Thyroid gland (tissue), 4 donors: ENCODE measurements around the gene ANKRD53. TPM values are rescaled to one million over a fixed set of nuclear protein-coding genes. Genes with fewer than 3 reads are reported as not detected.

Experiments used
- DNase-seq, 2 donors: peaks; one replicate each; pipeline ENCODE4 v3.0.0-alpha.2; 2019
- H3K27ac ChIP-seq, 3 donors: fragments of 200-600 bp; sonication (generic); 1 replicate in 2 of 3; 2 replicates in 1 of 3; pipeline ENCODE4 v1.5.1; 2016 to 2019; ENCODE audit warnings: mild to moderate bottlenecking in 1 of 3, moderate library complexity in 1 of 3
- H3K27me3 ChIP-seq: fragments of 200-600 bp; sonication (generic); one replicate; pipeline ENCODE4 v1.5.1; 2019
- H3K36me3 ChIP-seq, 2 donors: fragments of 200-600 bp; sonication (generic); one replicate each; pipeline ENCODE4 v1.5.1; 2016 to 2019
- H3K4me1 ChIP-seq, 2 donors: fragments of 200-600 bp; sonication (generic); one replicate each; pipeline ENCODE4 v1.5.1; 2017 to 2019
- H3K4me3 ChIP-seq, 3 donors: fragments of 200-600 bp; sonication (generic); replicated peaks in 1 of 3; 1 replicate in 2 of 3; 2 replicates in 1 of 3; pipeline ENCODE4 v1.5.1; 2016; ENCODE audit warnings: mild to moderate bottlenecking in 1 of 3
- H3K9me3 ChIP-seq: fragments of 200-600 bp; sonication (generic); one replicate; pipeline ENCODE4 v1.5.1; 2017
- CTCF ChIP-seq, 6 experiments: fragments of 200-600 bp in 3 of 6; fragments of 450-650 bp in 3 of 6; sonication (generic) in 3 of 6; IDR thresholded peaks; one replicate each; pipeline ENCODE4 v1.5.1; 2016 to 2019; ENCODE audit warnings: antibody characterized with exemption in 6 of 6, mild to moderate bottlenecking in 2 of 6, inconsistent platforms in 1 of 6, moderate library complexity in 1 of 6
- POLR2A ChIP-seq, 2 donors: fragments of 450-650 bp; IDR thresholded peaks; one replicate each; pipeline ENCODE4 v1.6.1; 2017; ENCODE audit warnings: antibody characterized with exemption in 2 of 2, mild to moderate bottlenecking in 2 of 2, moderate library complexity in 1 of 2
- WGBS, 2 donors: methylation state at CpG; one replicate each; pipeline ENCODE4 v1.1.5; 2017; 5-methylcytosine and 5-hydroxymethylcytosine counted together
- intact Hi-C: fragments of 100-400 bp; cut with DNase I; formaldehyde crosslinking; loops from one replicate; pipeline ENCODE4 v1.15.1; 2023
- total RNA-seq, 4 donors: library from RNA; depleted of rRNA; stranded (reverse); fragments of >200 nt; gene quantifications; one replicate each; pipeline ENCODE4 v1.2.3, GENCODE V29; 2016

The ANKRD53 gene
- total RNA-seq, 4 donors from 2014 or later: 1.5 to 4.3 (median 2.7) TPM

DNA sequence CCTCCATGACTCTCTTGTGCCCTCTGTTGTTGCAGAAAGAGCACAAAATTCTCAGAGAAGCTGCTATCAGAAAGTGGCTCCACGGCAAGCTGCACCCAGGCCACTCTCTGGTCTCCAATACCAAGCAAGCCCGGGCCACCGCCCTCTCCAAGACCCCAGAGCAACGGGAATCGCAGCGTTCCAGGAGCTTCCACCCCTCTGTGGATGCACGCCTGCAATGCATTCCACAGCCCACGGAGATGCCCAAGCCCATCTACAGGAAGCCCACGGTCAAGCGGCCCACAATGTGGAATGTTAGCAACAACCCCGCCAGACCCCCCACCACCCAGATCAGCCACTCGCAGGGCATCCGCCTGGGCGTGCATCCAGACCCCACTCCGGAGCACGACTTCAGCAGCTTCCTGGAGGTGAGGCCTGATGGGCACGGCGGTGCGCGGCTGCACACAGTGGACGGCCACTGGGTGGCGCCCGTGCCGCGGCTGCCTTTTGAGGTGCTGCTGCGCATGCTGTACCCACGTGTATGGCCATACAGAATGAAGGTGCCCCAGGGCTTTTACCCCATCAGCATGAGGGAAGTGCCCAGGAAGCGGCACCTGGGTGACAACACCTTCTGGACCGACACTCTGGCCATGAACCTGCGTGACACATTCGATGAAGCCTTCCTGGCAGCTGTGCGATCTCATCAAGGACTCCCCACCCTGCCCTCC lies 6.3 kb downstream of the ANKRD53 start:
- peak; percentile 24 to 74 (median 50) for TF ChIP-seq CTCF (IDR thresholded peaks at IDR 0.05)
- TF ChIP-seq POLR2A (IDR thresholded peaks at IDR 0.05): no peak
- no peak overlapping the region for H3K4me3 ChIP-seq
- no peak overlapping the region for H3K27ac ChIP-seq
- WGBS, 2 donors: 51 to 52% methylated on average over 15 to 26 of the region's 32 CpGs
- H3K9me3 ChIP-seq: no peaks in the 10 kb centered on the region
- H3K27me3 ChIP-seq: no peaks in the 10 kb centered on the region
- intact Hi-C loops: no loop called here
- peaks cover 8 to 12% of the 10 kb centered on the region in 2 donors for H3K4me1 ChIP-seq
- H3K36me3 ChIP-seq: peaks cover 14 to 17% of the 10 kb centered on the region in 2 donors
- DNase-seq: peak; percentile 53 to 59

GRCh38 chr2:70985283-70985688 lies 6.9 kb downstream of the ANKRD53 start:
- DNase-seq: no peak
- Histone ChIP-seq H3K9me3 (no peaks in the 10 kb centered on the region), H3K36me3 (peaks cover 14 to 22% of the 10 kb centered on the region in 2 donors), H3K27ac (no peak overlapping the region), H3K27me3 (no peaks in the 10 kb centered on the region), H3K4me1 (peaks cover 8 to 12% of the 10 kb centered on the region in 2 donors), H3K4me3 (no peak overlapping the region)
- no peak for TF ChIP-seq CTCF (IDR thresholded peaks at IDR 0.05)
- no peak for TF ChIP-seq POLR2A (IDR thresholded peaks at IDR 0.05)
- WGBS, 2 donors: 80 to 88% methylated on average over 4 to 5 of the region's 5 CpGs
- intact Hi-C loops: no loop called here

DNA sequence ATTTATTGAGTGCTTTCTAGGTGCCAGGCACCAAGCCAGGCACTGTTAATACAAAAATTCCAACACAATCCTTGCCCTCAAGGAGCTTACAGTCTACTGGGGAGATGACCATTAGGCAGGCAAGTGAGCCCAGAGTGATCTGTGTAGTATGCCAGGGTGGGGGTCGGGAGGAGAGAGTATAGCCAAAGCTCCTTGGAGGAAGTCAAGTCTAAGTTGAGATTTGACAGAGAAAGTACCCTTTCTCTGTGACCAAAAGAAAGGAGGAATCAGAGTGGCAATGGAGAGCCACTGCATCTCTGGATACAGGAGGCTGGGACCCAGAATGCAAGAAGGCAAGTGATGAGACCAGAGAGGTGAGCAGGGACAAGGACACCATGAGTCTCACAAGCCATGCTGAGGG lies 7.5 kb downstream of the ANKRD53 start:
- H3K27ac ChIP-seq: no peak overlapping the region
- WGBS, 2 donors: 90 to 93% methylated on average over 1 of the region's 1 CpG
- no peak overlapping the region for H3K4me3 ChIP-seq
- intact Hi-C loops: no loop called here
- no peak for DNase-seq
- H3K9me3 ChIP-seq: no peaks in the 10 kb centered on the region
- no peak for TF ChIP-seq CTCF (IDR thresholded peaks at IDR 0.05)
- no peak for TF ChIP-seq POLR2A (IDR thresholded peaks at IDR 0.05)
- H3K27me3 ChIP-seq: no peaks in the 10 kb centered on the region
- H3K36me3 ChIP-seq: peaks cover 14 to 28% of the 10 kb centered on the region in 2 donors
- peaks cover 8 to 12% of the 10 kb centered on the region in 2 donors for H3K4me1 ChIP-seq

DNA sequence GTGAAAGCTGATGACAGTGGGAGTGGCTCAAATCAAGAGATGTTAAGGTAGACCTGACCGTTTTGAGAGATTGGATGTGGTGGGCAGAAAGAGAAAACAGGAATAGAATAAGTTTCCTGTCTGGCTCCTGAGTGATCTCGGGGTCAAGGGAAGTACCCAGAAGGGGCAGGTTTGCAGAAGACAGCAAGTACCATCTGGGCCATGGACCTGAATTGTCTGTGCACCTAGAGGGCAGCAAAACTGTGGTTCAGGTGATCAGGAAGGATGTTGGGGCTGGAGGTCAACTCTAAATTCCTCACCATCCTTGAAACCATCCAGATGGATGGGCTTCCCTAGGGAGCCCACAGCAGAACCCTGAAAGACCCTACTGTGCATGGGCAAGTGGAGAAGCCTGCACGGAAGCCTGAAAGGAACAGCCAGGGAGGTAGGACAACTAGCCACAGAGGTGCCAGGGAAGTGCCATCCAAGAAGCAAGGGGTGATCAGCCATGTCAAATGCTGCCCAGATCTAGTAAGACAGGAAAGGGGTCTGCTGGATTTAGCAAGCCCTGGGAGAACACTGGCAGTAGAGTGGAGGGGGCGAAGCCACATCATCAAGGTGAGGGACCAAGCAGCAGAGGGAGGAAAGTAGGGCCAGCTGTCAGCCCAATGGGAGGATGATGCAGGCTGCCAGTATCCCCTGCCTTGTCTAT lies 8.2 kb downstream of the ANKRD53 start:
- no peak for DNase-seq
- intact Hi-C loops: no loop called here

More for the DNA sequence above, 8.2 kb downstream of the ANKRD53 start:
- no peak overlapping the region for H3K27ac ChIP-seq
- H3K36me3 ChIP-seq: peaks cover 16 to 32% of the 10 kb centered on the region in 2 donors
- TF ChIP-seq POLR2A (IDR thresholded peaks at IDR 0.05) (no peak), CTCF (IDR thresholded peaks at IDR 0.05) (no peak)
- 89 to 91% methylated on average over 4 of the region's 4 CpGs for WGBS, 2 donors
- H3K27me3 ChIP-seq: no peaks in the 10 kb centered on the region
- H3K9me3 ChIP-seq: no peaks in the 10 kb centered on the region
- H3K4me1 ChIP-seq: peaks cover 8 to 12% of the 10 kb centered on the region in 2 donors
- no peak overlapping the region for H3K4me3 ChIP-seq
